GM23248 (cell line): ENCODE data around the gene EDA.

Experiments used
- EZH2 ChIP-seq: fragments of 200-600 bp; sonication (generic); IDR thresholded peaks from 2 replicates; pipeline ENCODE4 v1.6.1; 2018; ENCODE audit warnings: antibody characterized with exemption, mild to moderate bottlenecking; ENCODE audit not compliant: insufficient read depth, poor library complexity, severe bottlenecking
- EZH2phosphoT487 ChIP-seq: fragments of 200-600 bp; sonication (generic); IDR thresholded peaks from 2 replicates; pipeline ENCODE4 v1.6.1; 2018; ENCODE audit warnings: antibody characterized with exemption, moderate library complexity, mild to moderate bottlenecking, low read depth; ENCODE audit not compliant: insufficient read depth

GRCh38 chrX:69746051-69746450 is 130.1 kb downstream of the EDA start:
- no peak for TF ChIP-seq EZH2
- no peak for TF ChIP-seq EZH2phosphoT487
